DMS153 treated with DMSO at 0.1 percent for 48 hours (cell line): ENCODE measurements around the gene PPM1B.
"Not testable (repeated sequence)": the region's sequence is repeated elsewhere in the genome, so short reads cannot be mapped to it uniquely, and the experiment has no call there.

ENCODE experiments used
- DNase-seq: peaks from one replicate; lab custom pipeline; 2025; ENCODE audit not compliant: unreplicated experiment; lab: John Stamatoyannopoulos, UW

The PPM1B gene

DNA sequence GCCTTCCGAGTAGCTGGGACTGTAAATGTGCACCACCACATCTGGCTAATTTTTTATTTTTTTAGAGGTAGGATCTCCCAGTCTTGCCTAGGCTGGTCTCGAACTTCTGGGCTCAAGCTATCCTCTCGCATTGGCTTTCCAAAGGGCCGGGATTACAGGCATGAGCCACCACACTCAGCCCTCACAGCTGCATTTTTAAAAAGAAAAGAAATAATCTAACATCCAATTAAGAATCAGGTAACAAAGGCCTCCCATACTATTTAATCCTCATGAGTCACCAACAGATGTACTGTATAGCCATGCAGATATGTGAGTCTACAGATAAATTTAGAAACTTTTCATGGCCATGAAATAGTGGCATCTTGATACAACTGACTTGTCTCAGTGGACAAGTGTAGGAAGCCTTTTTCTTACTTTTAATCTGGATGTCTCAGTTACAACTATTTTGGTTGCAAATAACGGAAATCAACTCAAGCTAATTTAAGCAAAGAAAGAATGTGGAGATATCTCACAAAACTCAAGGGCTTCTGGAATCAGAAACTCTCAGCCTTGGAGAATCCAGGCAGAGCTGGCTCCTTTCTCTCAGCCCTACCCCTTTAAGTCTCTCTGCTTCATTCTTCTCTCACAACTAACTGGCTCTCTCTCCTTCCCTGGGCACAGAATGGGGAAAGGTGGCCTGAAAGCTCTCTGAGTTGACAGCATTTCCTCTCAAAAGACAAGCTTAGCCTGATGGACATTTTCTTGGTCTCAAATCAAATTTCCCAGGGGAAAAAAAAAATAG lies 12.8 kb upstream of the PPM1B start:
- DNase-seq, result no peak

DNA sequence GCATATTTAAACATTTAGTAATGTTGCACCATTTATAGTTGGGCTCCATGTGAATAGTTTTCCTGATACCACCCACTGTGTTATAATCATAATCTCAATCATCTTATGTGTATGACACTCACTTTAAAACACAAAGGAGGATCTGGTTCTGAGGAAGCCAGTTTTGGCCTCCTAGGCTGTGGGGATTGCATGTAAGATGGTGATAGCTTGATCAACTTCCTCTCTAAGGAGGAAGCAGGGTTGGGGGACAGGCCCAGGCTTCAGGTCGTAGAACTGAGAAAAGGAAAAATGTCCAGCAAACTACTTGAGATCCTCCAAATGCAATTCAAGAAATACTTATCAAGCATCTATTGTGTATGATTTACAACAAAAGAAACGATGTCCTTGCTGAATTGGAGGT lies 4.9 kb upstream of the PPM1B start:
- DNase-seq, result no peak

GRCh38 chr2:44164617-44165016 lies 4.1 kb upstream of the PPM1B start:
- DNase-seq, result no peak

GRCh38 chr2:44166096-44166495 lies 2.6 kb upstream of the PPM1B start:
- DNase-seq, result no peak

- DNase-seq, result peak; percentile 16
Measured at GRCh38 chr2:44167311-44167907, 1.3 kb upstream of the PPM1B start.

- DNase-seq, result peak; percentile 99
Measured at GRCh38 chr2:44167908-44168680, 581 bp upstream of the PPM1B start.

DNA sequence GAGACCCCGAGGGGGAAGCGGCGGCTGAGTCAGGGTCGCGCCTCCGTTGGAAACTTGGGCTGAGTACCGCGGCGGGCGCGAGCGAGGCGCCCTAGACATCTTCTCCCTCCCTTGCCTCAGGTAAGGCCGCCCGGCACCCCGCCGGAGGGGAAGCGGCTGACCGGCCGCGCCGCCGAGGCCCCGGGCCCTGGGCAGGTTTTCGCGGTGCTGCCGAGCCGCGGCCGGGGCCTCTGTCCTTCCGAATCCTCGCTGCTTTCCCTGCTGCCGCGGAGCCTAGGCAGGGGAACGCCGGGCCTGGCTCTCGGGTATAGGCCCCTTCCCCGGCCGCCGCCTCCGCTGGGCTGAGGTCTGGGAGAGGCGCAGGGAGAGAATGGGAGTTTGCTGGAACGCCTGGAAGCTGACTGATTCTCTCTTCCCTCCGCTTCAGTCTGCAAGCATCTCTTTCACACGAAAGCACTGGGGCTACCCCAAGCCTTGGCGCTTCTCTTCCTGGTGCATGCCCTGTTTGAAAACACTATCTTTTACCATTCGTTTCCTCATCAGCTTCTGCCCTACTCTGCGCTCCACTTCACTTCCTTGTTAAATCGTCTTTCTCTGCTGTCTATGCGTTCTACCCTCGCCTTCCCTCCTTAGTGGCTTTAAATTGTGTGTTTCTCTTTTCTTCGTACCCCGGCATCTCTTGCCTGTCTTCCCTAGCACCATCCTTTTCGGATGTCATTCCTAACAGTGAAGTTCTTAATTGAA lies 652 bp downstream of the PPM1B start:
- peak; percentile 24 for DNase-seq

GRCh38 chr2:44170311-44170717 lies 1.6 kb downstream of the PPM1B start:
- no peak for DNase-seq

DNA sequence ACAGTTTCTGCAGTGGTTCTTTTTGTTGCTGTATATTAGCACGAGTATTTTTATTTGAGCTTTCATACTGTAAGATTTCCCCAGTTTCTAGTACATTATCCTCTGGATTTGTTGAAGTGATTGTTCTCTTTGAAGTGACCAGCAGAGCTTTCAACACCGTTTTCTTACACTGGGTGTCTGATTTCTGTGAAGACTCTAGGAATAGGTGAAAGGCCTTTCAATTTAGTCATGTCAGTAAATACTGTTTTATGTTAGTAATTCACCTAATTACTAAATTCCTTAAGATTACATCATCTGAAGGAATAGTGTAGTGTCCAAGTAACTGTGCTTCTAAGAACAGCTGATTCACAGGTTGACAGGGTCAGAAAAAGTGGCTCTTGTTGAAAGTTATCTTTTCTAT lies 2.3 kb downstream of the PPM1B start:
- no peak for DNase-seq

DNA sequence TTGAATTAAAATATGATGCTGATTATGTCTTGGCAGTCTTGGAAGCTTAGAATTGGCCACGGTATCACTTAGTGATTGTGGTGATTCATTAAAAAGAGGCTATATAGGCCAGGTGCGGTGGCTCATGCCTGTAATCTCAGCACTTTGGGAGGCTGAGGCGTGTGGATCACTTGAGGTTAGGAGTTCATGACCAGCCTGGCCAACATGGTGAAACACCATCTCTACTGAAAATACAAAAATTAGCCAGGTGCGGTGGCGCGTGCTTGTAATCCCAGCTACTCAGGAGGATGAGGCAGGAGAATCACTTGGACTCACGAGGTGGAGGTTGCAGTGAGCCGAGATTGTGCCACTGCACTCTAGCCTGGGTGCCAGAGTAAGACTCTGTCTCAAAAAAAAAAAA lies 2.8 kb downstream of the PPM1B start:
- DNase-seq, result not testable (repeated sequence)

DNA sequence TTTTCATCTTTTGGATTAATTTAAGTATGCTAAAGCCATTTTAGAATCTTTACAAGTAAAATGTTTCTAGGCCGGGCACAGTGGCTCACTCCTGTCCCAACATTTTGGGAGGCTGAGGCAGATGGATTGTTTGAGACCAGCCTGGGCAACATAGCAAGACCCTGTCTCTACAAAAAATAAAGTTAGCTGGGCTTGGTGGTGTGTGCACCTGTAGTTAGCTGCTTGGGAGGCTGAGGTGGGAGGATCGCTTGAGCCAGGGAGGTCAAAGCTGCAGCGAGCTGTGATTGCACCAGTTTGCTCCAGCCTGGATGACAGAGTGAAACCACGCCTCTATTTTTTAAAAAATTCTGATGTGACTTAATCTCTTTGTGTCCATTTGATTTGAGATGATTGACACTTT lies 3.9 kb downstream of the PPM1B start:
- no peak for DNase-seq

DNA sequence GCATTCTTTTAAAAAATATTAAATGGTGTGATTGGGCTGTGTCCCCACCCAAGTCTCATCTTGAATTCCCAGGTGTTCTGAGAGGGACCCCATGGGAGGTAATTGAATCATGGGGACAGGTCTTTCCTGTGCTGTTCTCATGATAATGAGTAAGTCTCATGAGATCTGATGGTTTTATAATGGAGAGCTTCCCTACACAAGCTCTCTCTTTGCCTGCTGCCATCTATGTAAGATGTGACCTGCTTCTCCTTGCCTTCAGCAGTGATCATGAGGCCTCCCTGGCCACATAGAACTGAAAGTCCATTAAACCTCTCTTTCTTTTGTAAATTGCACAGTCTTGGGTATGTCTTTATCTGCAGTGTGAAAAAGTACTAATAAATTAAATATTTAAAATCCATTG lies 10.3 kb downstream of the PPM1B start:
- DNase-seq, result no peak

- DNase-seq, result no peak
Measured at GRCh38 chr2:44181648-44182047, 13.0 kb downstream of the PPM1B start.

GRCh38 chr2:44184106-44184505 lies 15.4 kb downstream of the PPM1B start:
- no peak for DNase-seq

DNA sequence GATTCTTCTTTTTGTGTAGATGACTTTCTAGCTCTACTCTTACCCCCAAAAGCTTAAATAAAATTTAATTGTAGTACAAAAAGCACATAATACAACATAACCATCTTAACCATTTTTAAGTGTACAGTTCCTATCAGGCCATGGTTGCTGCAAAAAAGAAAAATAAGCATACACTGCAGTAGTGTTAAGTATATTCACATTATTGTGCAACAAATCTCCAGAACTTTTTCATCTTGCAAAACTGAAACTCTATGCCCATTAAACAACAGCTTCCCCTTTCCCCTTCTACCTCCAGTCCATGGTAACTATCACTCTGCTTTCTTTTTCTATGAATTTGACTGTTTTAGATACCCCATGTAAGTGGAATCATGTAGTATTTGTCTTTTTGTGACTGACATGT lies 18.1 kb downstream of the PPM1B start:
- DNase-seq, result no peak

DNA sequence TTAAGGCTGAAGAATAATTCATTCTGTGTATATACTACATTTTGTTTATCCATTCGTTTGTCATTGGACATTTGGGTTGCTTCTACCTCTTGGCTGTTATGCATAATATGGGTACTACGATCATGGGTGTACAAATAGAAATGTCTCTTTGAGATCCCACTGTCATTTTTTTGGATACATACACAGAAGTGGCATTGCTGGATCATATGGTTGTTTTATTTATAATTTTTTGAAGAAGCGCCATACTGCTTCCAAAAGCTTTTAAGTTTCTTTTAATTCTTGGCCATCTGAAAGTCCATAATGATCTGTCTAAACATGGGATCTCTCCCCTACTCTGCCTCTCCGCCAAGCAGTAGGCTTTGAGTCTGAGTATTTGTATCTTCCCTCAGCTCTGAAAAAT lies 18.6 kb downstream of the PPM1B start:
- DNase-seq, result no peak

GRCh38 chr2:44188696-44189095 lies 20.0 kb downstream of the PPM1B start:
- DNase-seq, result no peak

DNA sequence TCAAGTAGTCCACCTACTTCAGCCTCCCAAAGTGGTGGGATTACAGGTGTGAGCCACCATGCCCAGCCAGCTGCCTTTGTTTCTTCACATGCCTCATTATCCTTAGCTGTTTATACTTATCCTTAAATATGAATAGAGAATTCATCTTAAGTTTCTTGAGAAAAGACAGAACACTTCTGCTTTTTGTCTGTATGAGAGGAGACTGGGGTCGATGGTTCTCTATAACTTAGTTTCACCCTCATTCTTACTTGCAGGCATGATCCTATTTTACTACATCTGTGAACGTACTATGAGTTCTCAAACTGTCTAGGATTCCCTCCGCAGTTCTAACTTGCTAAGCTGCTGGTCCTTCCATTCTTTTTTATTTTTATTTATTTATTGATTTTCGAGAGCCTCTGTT lies 20.4 kb downstream of the PPM1B start:
- no peak for DNase-seq

GRCh38 chr2:44190526-44190925 lies 21.9 kb downstream of the PPM1B start:
- no peak for DNase-seq

DNA sequence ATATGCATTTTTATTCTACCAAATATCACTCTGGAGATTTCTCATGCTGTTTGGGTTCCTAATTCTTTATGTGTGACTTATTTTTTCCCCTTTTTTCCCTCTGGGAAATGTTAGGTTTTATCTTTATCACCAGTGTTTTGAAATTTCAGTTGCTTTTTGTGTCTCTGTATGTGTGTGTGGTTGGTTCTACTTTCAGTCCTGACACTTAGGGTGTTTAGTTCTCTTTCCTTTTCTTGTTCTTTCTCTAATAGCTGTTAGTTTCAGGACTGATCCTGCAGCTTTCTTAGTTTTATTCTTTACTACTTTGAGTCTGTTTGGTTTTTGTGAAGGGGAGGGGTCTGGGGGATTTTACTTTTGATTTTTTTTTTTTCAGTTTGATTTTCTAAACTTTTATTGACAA lies 23.1 kb downstream of the PPM1B start:
- no peak for DNase-seq

GRCh38 chr2:44192646-44193045 lies 24.0 kb downstream of the PPM1B start:
- DNase-seq, result no peak
